GM23338 (cell line): ENCODE results near the gene GGNBP2.

Source experiments
- CREB1 ChIP-seq: fragments of 250-450 bp; sonication (Bioruptor Pico); IDR thresholded peaks from 2 replicates; pipeline ENCODE4 v1.5.0; 2020; ENCODE audit warnings: low read depth, mild to moderate bottlenecking, moderate library complexity
- CTCF ChIP-seq, 2 experiments: fragments of 200-600 bp in 1 of 2; sonication (generic) in 1 of 2; conservative IDR thresholded peaks; 2 replicates each; pipeline versions ENCODE4 v1.5.1 to v1.6.1; 2016 to 2017; ENCODE audit warnings: antibody characterized with exemption in 2 of 2, low read depth in 2 of 2, mild to moderate bottlenecking in 2 of 2, moderate library complexity in 1 of 2
- EZH2 ChIP-seq: fragments of 200-600 bp; sonication (generic); IDR thresholded peaks from one replicate; pipeline ENCODE4 v1.8.0; 2017; ENCODE audit warnings: antibody characterized with exemption, mild to moderate bottlenecking, low read depth; ENCODE audit not compliant: unreplicated experiment
- EZH2phosphoT487 ChIP-seq: fragments of 200-600 bp; sonication (generic); IDR thresholded peaks from one replicate; pipeline ENCODE4 v1.8.1; 2018; ENCODE audit warnings: antibody characterized with exemption; ENCODE audit not compliant: unreplicated experiment
- REST ChIP-seq: IDR thresholded peaks from one replicate; pipeline ENCODE4 v1.6.1; 2018; ENCODE audit warnings: antibody characterized with exemption; ENCODE audit not compliant: unreplicated experiment

- TF ChIP-seq REST: no peak
- TF ChIP-seq EZH2phosphoT487: no peak
- no peak for TF ChIP-seq CTCF (conservative IDR thresholded peaks at IDR 0.05; ENCODE audit: low read depth in 2 of 2)
- no peak for TF ChIP-seq EZH2
- no peak for TF ChIP-seq CREB1 (CRISPR knock-in tag)
Measured at GRCh38 chr17:36507266-36507665, 37.5 kb upstream of the GGNBP2 start.
